Smooth muscle cell of the pulmonary artery (primary cell): Measurements from ENCODE around the gene CHRM4. TPM values are rescaled to one million over a fixed set of nuclear protein-coding genes. Genes with fewer than 3 reads are reported as not detected.

Experiments used
- total RNA-seq: library from RNA; depleted of rRNA; stranded (reverse); fragments of >200 nt; gene quantifications from 2 replicates; pipeline ENCODE4 v1.2.3, GENCODE V29; 2014

The CHRM4 gene
- total RNA-seq: 0.07 and 0.23 TPM in 2 replicates

GRCh38 chr11:46391578-46392420, at the start of gene CHRM4:
CHRM4 (minus strand) TSS chr11:46391776; CDS start chr11:46386557, 5,219 bp downstream.

GRCh38 chr11:46381048-46381818, 10.3 kb downstream of the CHRM4 start, which contains the start of gene MDK:
MDK (plus strand) TSS chr11:46381669; CDS start chr11:46382058, 389 bp downstream.

GRCh38 chr11:46346886-46347636, 44.5 kb downstream of the CHRM4 start, which contains the start of gene DGKZ:
DGKZ (plus strand) TSS chr11:46347463; CDS start chr11:46347660, 197 bp downstream.

Other genes with a start within 250 kb of the CHRM4 start
- 45.2 and 45.6 TPM in 2 replicates for gene CREB3L1, start 114.1 kb downstream of the CHRM4 start, total RNA-seq
- 36.6 and 43.2 TPM in 2 replicates for gene DGKZ, start 44.3 kb downstream of the CHRM4 start, total RNA-seq
- 9.6 and 24.3 TPM in 2 replicates for gene MDK, start 10.1 kb downstream of the CHRM4 start, total RNA-seq
- 22.6 and 25.2 TPM in 2 replicates for gene AMBRA1, start 202.2 kb upstream of the CHRM4 start, total RNA-seq
- gene HARBI1, start 225.5 kb upstream of the CHRM4 start, total RNA-seq: 3.8 and 4.6 TPM in 2 replicates
- 91.4 and 98.3 TPM in 2 replicates for gene ATG13, start 225.8 kb upstream of the CHRM4 start, total RNA-seq